ENCODE measurements around the gene SLC9A3.
"Not testable (repeated sequence)": the region's sequence is repeated elsewhere in the genome, so short reads cannot be mapped to it uniquely, and the experiment has no call there.

Gene SLC9A3

GRCh38 chr5:475704-476101 lies 48.5 kb downstream of the SLC9A3 start:
- no peak for TF ChIP-seq CTCF (IDR thresholded peaks at IDR 0.05; ENCODE audit: insufficient read depth, low read depth, low read length, missing control alignments)
- H3K4me3 ChIP-seq (ENCODE audit: low read length) = no peak overlapping the region
- DNase-seq (ENCODE audit: low read depth) = no peak

GRCh38 chr5:474840-475661 lies 49.2 kb downstream of the SLC9A3 start:
- no peak for TF ChIP-seq CTCF (IDR thresholded peaks at IDR 0.05; ENCODE audit: insufficient read depth, low read depth, low read length, missing control alignments)
- DNase-seq (ENCODE audit: low read depth) = no peak
- peak overlapping the region; percentile 74 for H3K4me3 ChIP-seq (ENCODE audit: low read length)

- H3K4me3 ChIP-seq (ENCODE audit: low read length) = peak overlapping the region; percentile 74
- DNase-seq (ENCODE audit: low read depth) = not testable (repeated sequence)
Measured at GRCh38 chr5:474232-474839, 49.9 kb downstream of the SLC9A3 start.

GRCh38 chr5:473551-474192 lies 50.6 kb downstream of the SLC9A3 start:
- peak overlapping the region; percentile 74 for H3K4me3 ChIP-seq (ENCODE audit: low read length)
- no peak for TF ChIP-seq CTCF (IDR thresholded peaks at IDR 0.05; ENCODE audit: insufficient read depth, low read depth, low read length, missing control alignments)
- peak; percentile 69 for DNase-seq (ENCODE audit: low read depth)

- no peak for TF ChIP-seq CTCF (IDR thresholded peaks at IDR 0.05; ENCODE audit: insufficient read depth, low read depth, low read length, missing control alignments)
- peak overlapping the region; percentile 74 for H3K4me3 ChIP-seq (ENCODE audit: low read length)
- peak; percentile 70 for DNase-seq (ENCODE audit: low read depth)
Measured at GRCh38 chr5:472656-473550, 51.3 kb downstream of the SLC9A3 start.

- H3K4me3 ChIP-seq (ENCODE audit: low read length) = peak overlapping the region; percentile 72
- no peak for TF ChIP-seq CTCF (IDR thresholded peaks at IDR 0.05; ENCODE audit: insufficient read depth, low read depth, low read length, missing control alignments)
- peak; percentile 24 for DNase-seq (ENCODE audit: low read depth)
Measured at GRCh38 chr5:472076-472655, 52.1 kb downstream of the SLC9A3 start.

Measured in epithelial cell of esophagus (primary cell).